ENCODE results near the gene ARMC7. TPM values are rescaled to one million over a fixed set of nuclear protein-coding genes. Genes with fewer than 3 reads are reported as not detected.

The ARMC7 gene
- total and polyA plus RNA-seq, 2 donors (not counting 1 experiment from before 2014, with no cell fraction given) = 3.1 to 5.9 TPM

GRCh38 chr17:75168998-75169397 lies 59.2 kb downstream of the ARMC7 start:
- H2AFZ ChIP-seq (ENCODE audit: low read length) = no peak overlapping the region
- H3K9ac ChIP-seq (ENCODE audit: insufficient read depth, low read length) = no peak overlapping the region
- H3K4me3 ChIP-seq (replicated peaks in 1 of 4; ENCODE audit: control extremely low read depth in 1 of 4, insufficient read depth in 1 of 4, low read depth in 3 of 4, low read length in 4 of 4) = no peak overlapping the region
- no peaks in the 10 kb centered on the region for H3K9me3 ChIP-seq (ENCODE audit: control insufficient read depth, insufficient read depth, low read depth, low read length)
- H4K20me1 ChIP-seq (ENCODE audit: control insufficient read depth, extremely low read depth, insufficient read depth, low read length) = no peaks in the 10 kb centered on the region
- peaks cover 14% of the 10 kb centered on the region for H3K36me3 ChIP-seq (ENCODE audit: control insufficient read depth, insufficient read depth, low read length)
- no peaks in the 10 kb centered on the region for H3K27me3 ChIP-seq (ENCODE audit: control insufficient read depth, insufficient read depth, low read length)
- DNase-seq (ENCODE audit: low read depth in 2 of 2) = no peak
- peaks cover 15% of the 10 kb centered on the region for H3K79me2 ChIP-seq (ENCODE audit: control insufficient read depth, insufficient read depth, low read length)
- no peaks in the 10 kb centered on the region for H3K4me1 ChIP-seq (ENCODE audit: control insufficient read depth, extremely low read depth, insufficient read depth, low read length)
- H3K27ac ChIP-seq (ENCODE audit: insufficient read depth, low read length) = no peak overlapping the region
- H3K4me2 ChIP-seq (ENCODE audit: extremely low read depth, insufficient read depth, low read length) = no peak overlapping the region
- no peak for TF ChIP-seq EZH2 (IDR thresholded peaks at IDR 0.05; ENCODE audit: low read length, missing control alignments)

GRCh38 chr17:75173526-75173925 lies 63.8 kb downstream of the ARMC7 start:
- Histone ChIP-seq H3K9ac (ENCODE audit: insufficient read depth, low read length) (no peak overlapping the region), H3K36me3 (ENCODE audit: control insufficient read depth, insufficient read depth, low read length) (peaks cover 12% of the 10 kb centered on the region)

GRCh38 chr17:75174996-75175395 lies 65.2 kb downstream of the ARMC7 start:
- no peak for DNase-seq (ENCODE audit: low read depth in 2 of 2)
- TF ChIP-seq EZH2 (IDR thresholded peaks at IDR 0.05; ENCODE audit: low read length, missing control alignments) (no peak), CTCF (conservative IDR thresholded peaks at IDR 0.05 in 1 of 2, IDR thresholded peaks at IDR 0.05 in 1 of 2; ENCODE audit: low read depth in 1 of 2, low read length in 2 of 2) (no peak)
- Histone ChIP-seq H3K27me3 (ENCODE audit: control insufficient read depth, insufficient read depth, low read length) (no peaks in the 10 kb centered on the region), H3K36me3 (ENCODE audit: control insufficient read depth, insufficient read depth, low read length) (peaks cover 11% of the 10 kb centered on the region), H3K27ac (ENCODE audit: insufficient read depth, low read length) (no peak overlapping the region), H2AFZ (ENCODE audit: low read length) (no peak overlapping the region), H4K20me1 (ENCODE audit: control insufficient read depth, extremely low read depth, insufficient read depth, low read length) (no peaks in the 10 kb centered on the region), H3K4me2 (ENCODE audit: extremely low read depth, insufficient read depth, low read length) (no peak overlapping the region), H3K79me2 (ENCODE audit: control insufficient read depth, insufficient read depth, low read length) (peaks cover 59% of the 10 kb centered on the region), H3K9me3 (ENCODE audit: control insufficient read depth, insufficient read depth, low read depth, low read length) (no peaks in the 10 kb centered on the region), H3K9ac (ENCODE audit: insufficient read depth, low read length) (no peak overlapping the region), H3K4me1 (ENCODE audit: control insufficient read depth, extremely low read depth, insufficient read depth, low read length) (no peaks in the 10 kb centered on the region), H3K4me3 (replicated peaks in 1 of 4; ENCODE audit: control extremely low read depth in 1 of 4, insufficient read depth in 1 of 4, low read depth in 3 of 4, low read length in 4 of 4) (no peak overlapping the region)

More at GRCh38 chr17:75173526-75173925, 63.8 kb downstream of the ARMC7 start:
- no peaks in the 10 kb centered on the region for H3K9me3 ChIP-seq (ENCODE audit: control insufficient read depth, insufficient read depth, low read depth, low read length)
- H3K4me2 ChIP-seq (ENCODE audit: extremely low read depth, insufficient read depth, low read length) = no peak overlapping the region
- H3K4me3 ChIP-seq (replicated peaks in 1 of 4; ENCODE audit: control extremely low read depth in 1 of 4, insufficient read depth in 1 of 4, low read depth in 3 of 4, low read length in 4 of 4) = no peak overlapping the region
- H3K4me1 ChIP-seq (ENCODE audit: control insufficient read depth, extremely low read depth, insufficient read depth, low read length) = no peaks in the 10 kb centered on the region
- peaks cover 45% of the 10 kb centered on the region for H3K79me2 ChIP-seq (ENCODE audit: control insufficient read depth, insufficient read depth, low read length)
- no peak overlapping the region for H3K27ac ChIP-seq (ENCODE audit: insufficient read depth, low read length)
- TF ChIP-seq EZH2 (IDR thresholded peaks at IDR 0.05; ENCODE audit: low read length, missing control alignments) = no peak
- no peaks in the 10 kb centered on the region for H4K20me1 ChIP-seq (ENCODE audit: control insufficient read depth, extremely low read depth, insufficient read depth, low read length)
- H3K27me3 ChIP-seq (ENCODE audit: control insufficient read depth, insufficient read depth, low read length) = no peaks in the 10 kb centered on the region
- no peak overlapping the region for H2AFZ ChIP-seq (ENCODE audit: low read length)
- no peak for DNase-seq (ENCODE audit: low read depth in 2 of 2)

GRCh38 chr17:75176625-75177024 lies 66.9 kb downstream of the ARMC7 start:
- Histone ChIP-seq H4K20me1 (ENCODE audit: control insufficient read depth, extremely low read depth, insufficient read depth, low read length) (peaks cover 2% of the 10 kb centered on the region), H3K27me3 (ENCODE audit: control insufficient read depth, insufficient read depth, low read length) (no peaks in the 10 kb centered on the region), H3K36me3 (ENCODE audit: control insufficient read depth, insufficient read depth, low read length) (peaks cover 11% of the 10 kb centered on the region), H3K4me2 (ENCODE audit: extremely low read depth, insufficient read depth, low read length) (no peak overlapping the region), H2AFZ (ENCODE audit: low read length) (no peak overlapping the region), H3K27ac (ENCODE audit: insufficient read depth, low read length) (no peak overlapping the region), H3K9me3 (ENCODE audit: control insufficient read depth, insufficient read depth, low read depth, low read length) (no peaks in the 10 kb centered on the region), H3K79me2 (ENCODE audit: control insufficient read depth, insufficient read depth, low read length) (peaks cover 67% of the 10 kb centered on the region), H3K9ac (ENCODE audit: insufficient read depth, low read length) (no peak overlapping the region), H3K4me3 (replicated peaks in 1 of 4; ENCODE audit: control extremely low read depth in 1 of 4, insufficient read depth in 1 of 4, low read depth in 3 of 4, low read length in 4 of 4) (no peak overlapping the region), H3K4me1 (ENCODE audit: control insufficient read depth, extremely low read depth, insufficient read depth, low read length) (no peaks in the 10 kb centered on the region)
- no peak for TF ChIP-seq EZH2 (IDR thresholded peaks at IDR 0.05; ENCODE audit: low read length, missing control alignments)
- no peak for TF ChIP-seq CTCF (conservative IDR thresholded peaks at IDR 0.05 in 1 of 2, IDR thresholded peaks at IDR 0.05 in 1 of 2; ENCODE audit: low read depth in 1 of 2, low read length in 2 of 2)
- DNase-seq (ENCODE audit: low read depth in 2 of 2) = no peak
